ENCODE data around the gene PDE4D.

The PDE4D gene

GRCh38 chr5:59222687-59223511 is 670.6 kb downstream of the PDE4D start:
- Histone ChIP-seq H3K9me3 (ENCODE audit: insufficient read depth, low read length) (no peaks in the 10 kb centered on the region), H3K4me1 (ENCODE audit: insufficient read depth, insufficient read length) (no peaks in the 10 kb centered on the region), H3K36me3 (ENCODE audit: insufficient read depth, insufficient read length, low read length) (no peaks in the 10 kb centered on the region), H3K4me3 (ENCODE audit: insufficient read length, low read depth) (no peak overlapping the region), H3K9ac (ENCODE audit: insufficient read length, low read depth) (no peak overlapping the region), H3K27me3 (ENCODE audit: insufficient read depth, insufficient read length) (no peaks in the 10 kb centered on the region)
- TF ChIP-seq SUZ12 (IDR thresholded peaks at IDR 0.05; ENCODE audit: extremely low read depth, insufficient read depth, insufficient read length) (no peak), YY1 (IDR thresholded peaks at IDR 0.05; ENCODE audit: insufficient read depth, insufficient read length) (no peak), ZNF274 (IDR thresholded peaks at IDR 0.05; ENCODE audit: low read depth, low read length) (no peak)
- DNase-seq (ENCODE audit: low read depth, low spot score), result no peak

- TF ChIP-seq SUZ12 (IDR thresholded peaks at IDR 0.05; ENCODE audit: extremely low read depth, insufficient read depth, insufficient read length) (no peak), YY1 (IDR thresholded peaks at IDR 0.05; ENCODE audit: insufficient read depth, insufficient read length) (no peak), ZNF274 (IDR thresholded peaks at IDR 0.05; ENCODE audit: low read depth, low read length) (no peak)
- DNase-seq (ENCODE audit: low read depth, low spot score), result no peak
- no peaks in the 10 kb centered on the region for H3K4me1 ChIP-seq (ENCODE audit: insufficient read depth, insufficient read length)
- no peaks in the 10 kb centered on the region for H3K27me3 ChIP-seq (ENCODE audit: insufficient read depth, insufficient read length)
- H3K9me3 ChIP-seq (ENCODE audit: insufficient read depth, low read length), result no peaks in the 10 kb centered on the region
- H3K4me3 ChIP-seq (ENCODE audit: insufficient read length, low read depth), result no peak overlapping the region
- H3K36me3 ChIP-seq (ENCODE audit: insufficient read depth, insufficient read length, low read length), result no peaks in the 10 kb centered on the region
- no peak overlapping the region for H3K9ac ChIP-seq (ENCODE audit: insufficient read length, low read depth)
Observed at GRCh38 chr5:59221769-59222168, 671.8 kb downstream of the PDE4D start.

- H3K4me1 ChIP-seq (ENCODE audit: insufficient read depth, insufficient read length), result no peaks in the 10 kb centered on the region
- H3K27me3 ChIP-seq (ENCODE audit: insufficient read depth, insufficient read length), result no peaks in the 10 kb centered on the region
- no peak overlapping the region for H3K4me3 ChIP-seq (ENCODE audit: insufficient read length, low read depth)
- H3K9me3 ChIP-seq (ENCODE audit: insufficient read depth, low read length), result no peaks in the 10 kb centered on the region
- TF ChIP-seq ZNF274 (IDR thresholded peaks at IDR 0.05; ENCODE audit: low read depth, low read length) (no peak), SUZ12 (IDR thresholded peaks at IDR 0.05; ENCODE audit: extremely low read depth, insufficient read depth, insufficient read length) (no peak), YY1 (IDR thresholded peaks at IDR 0.05; ENCODE audit: insufficient read depth, insufficient read length) (no peak)
- H3K9ac ChIP-seq (ENCODE audit: insufficient read length, low read depth), result no peak overlapping the region
- no peak for DNase-seq (ENCODE audit: low read depth, low spot score)
- H3K36me3 ChIP-seq (ENCODE audit: insufficient read depth, insufficient read length, low read length), result no peaks in the 10 kb centered on the region
Observed at GRCh38 chr5:59218424-59219045, 675.0 kb downstream of the PDE4D start.

- Histone ChIP-seq H3K4me1 (ENCODE audit: insufficient read depth, insufficient read length) (no peaks in the 10 kb centered on the region), H3K36me3 (ENCODE audit: insufficient read depth, insufficient read length, low read length) (no peaks in the 10 kb centered on the region), H3K27me3 (ENCODE audit: insufficient read depth, insufficient read length) (no peaks in the 10 kb centered on the region), H3K9ac (ENCODE audit: insufficient read length, low read depth) (no peak overlapping the region), H3K9me3 (ENCODE audit: insufficient read depth, low read length) (no peaks in the 10 kb centered on the region), H3K4me3 (ENCODE audit: insufficient read length, low read depth) (no peak overlapping the region)
- DNase-seq (ENCODE audit: low read depth, low spot score), result no peak
- no peak for TF ChIP-seq ZNF274 (IDR thresholded peaks at IDR 0.05; ENCODE audit: low read depth, low read length)
Observed at GRCh38 chr5:59216841-59217240, 676.7 kb downstream of the PDE4D start.

- H3K9ac ChIP-seq (ENCODE audit: insufficient read length, low read depth), result no peak overlapping the region
- no peaks in the 10 kb centered on the region for H3K4me1 ChIP-seq (ENCODE audit: insufficient read depth, insufficient read length)
- no peak for DNase-seq (ENCODE audit: low read depth, low spot score)
- H3K9me3 ChIP-seq (ENCODE audit: insufficient read depth, low read length), result no peaks in the 10 kb centered on the region
- no peaks in the 10 kb centered on the region for H3K36me3 ChIP-seq (ENCODE audit: insufficient read depth, insufficient read length, low read length)
- no peak overlapping the region for H3K4me3 ChIP-seq (ENCODE audit: insufficient read length, low read depth)
- no peaks in the 10 kb centered on the region for H3K27me3 ChIP-seq (ENCODE audit: insufficient read depth, insufficient read length)
- TF ChIP-seq ZNF274 (IDR thresholded peaks at IDR 0.05; ENCODE audit: low read depth, low read length) (no peak), SUZ12 (IDR thresholded peaks at IDR 0.05; ENCODE audit: extremely low read depth, insufficient read depth, insufficient read length) (no peak), YY1 (IDR thresholded peaks at IDR 0.05; ENCODE audit: insufficient read depth, insufficient read length) (no peak)
Observed at GRCh38 chr5:59212596-59212995, 680.9 kb downstream of the PDE4D start.

- TF ChIP-seq SUZ12 (IDR thresholded peaks at IDR 0.05; ENCODE audit: extremely low read depth, insufficient read depth, insufficient read length) (no peak), YY1 (IDR thresholded peaks at IDR 0.05; ENCODE audit: insufficient read depth, insufficient read length) (no peak), ZNF274 (IDR thresholded peaks at IDR 0.05; ENCODE audit: low read depth, low read length) (no peak)
- no peak overlapping the region for H3K4me3 ChIP-seq (ENCODE audit: insufficient read length, low read depth)
- no peaks in the 10 kb centered on the region for H3K27me3 ChIP-seq (ENCODE audit: insufficient read depth, insufficient read length)
- no peaks in the 10 kb centered on the region for H3K4me1 ChIP-seq (ENCODE audit: insufficient read depth, insufficient read length)
- H3K9ac ChIP-seq (ENCODE audit: insufficient read length, low read depth), result no peak overlapping the region
- no peak for DNase-seq (ENCODE audit: low read depth, low spot score)
- H3K36me3 ChIP-seq (ENCODE audit: insufficient read depth, insufficient read length, low read length), result no peaks in the 10 kb centered on the region
- no peaks in the 10 kb centered on the region for H3K9me3 ChIP-seq (ENCODE audit: insufficient read depth, low read length)
Observed at GRCh38 chr5:59209758-59210359, 683.7 kb downstream of the PDE4D start.

GRCh38 chr5:59208474-59208873 is 685.1 kb downstream of the PDE4D start:
- Histone ChIP-seq H3K4me1 (ENCODE audit: insufficient read depth, insufficient read length) (no peaks in the 10 kb centered on the region), H3K4me3 (ENCODE audit: insufficient read length, low read depth) (no peak overlapping the region), H3K27me3 (ENCODE audit: insufficient read depth, insufficient read length) (no peaks in the 10 kb centered on the region), H3K9ac (ENCODE audit: insufficient read length, low read depth) (no peak overlapping the region), H3K9me3 (ENCODE audit: insufficient read depth, low read length) (no peaks in the 10 kb centered on the region), H3K36me3 (ENCODE audit: insufficient read depth, insufficient read length, low read length) (no peaks in the 10 kb centered on the region)
- no peak for DNase-seq (ENCODE audit: low read depth, low spot score)
- TF ChIP-seq SUZ12 (IDR thresholded peaks at IDR 0.05; ENCODE audit: extremely low read depth, insufficient read depth, insufficient read length) (no peak), YY1 (IDR thresholded peaks at IDR 0.05; ENCODE audit: insufficient read depth, insufficient read length) (no peak), ZNF274 (IDR thresholded peaks at IDR 0.05; ENCODE audit: low read depth, low read length) (no peak)

All from NT2/D1 (cell line).